Measurements from ENCODE around the gene DACT3.

Gene DACT3

DNA sequence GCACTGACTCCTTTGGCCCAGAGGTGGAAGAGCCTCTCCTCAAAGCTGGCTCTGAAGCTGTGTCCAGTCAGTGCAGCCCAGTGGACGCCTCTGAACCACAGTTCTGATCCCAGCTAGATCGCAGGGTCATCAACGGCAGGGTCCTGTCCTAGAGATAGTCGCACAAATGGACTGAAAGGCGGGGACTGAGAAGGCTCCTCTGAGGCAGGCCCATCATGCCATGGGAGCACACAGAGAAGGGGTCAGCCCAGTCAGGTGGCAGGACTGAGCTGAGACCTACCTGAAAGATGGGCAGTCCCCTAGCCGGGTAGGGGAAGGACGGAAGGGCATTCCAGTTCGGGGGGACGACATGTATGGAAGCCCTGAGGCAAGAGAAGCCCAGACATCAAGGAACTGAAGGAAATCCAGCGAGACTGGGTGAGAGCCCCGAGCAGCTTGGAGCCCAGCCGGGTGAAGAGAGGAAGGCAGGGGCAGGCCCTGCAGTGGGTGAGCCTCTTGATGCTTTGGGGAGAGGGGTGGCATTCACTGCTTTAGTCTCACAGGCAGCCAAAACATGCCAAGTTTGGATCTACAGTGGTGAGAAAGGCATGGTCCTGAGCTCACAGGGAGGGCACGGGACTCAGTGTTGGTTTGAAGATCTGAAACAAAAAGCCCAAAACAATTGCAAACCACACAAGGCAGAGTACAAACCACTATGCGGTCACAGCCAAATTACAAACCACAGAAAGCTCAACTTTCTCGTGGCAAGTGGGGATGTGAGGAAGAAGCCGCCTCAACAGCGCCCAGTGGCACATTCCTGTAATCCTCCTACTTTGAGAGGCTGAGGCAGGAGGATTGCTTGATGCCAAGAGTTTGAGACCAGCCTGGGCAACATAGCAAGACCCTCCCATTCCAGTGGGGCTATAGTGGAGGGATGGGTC, 49.9 kb downstream of the DACT3 start:
- DNase-seq: no peak

DNA sequence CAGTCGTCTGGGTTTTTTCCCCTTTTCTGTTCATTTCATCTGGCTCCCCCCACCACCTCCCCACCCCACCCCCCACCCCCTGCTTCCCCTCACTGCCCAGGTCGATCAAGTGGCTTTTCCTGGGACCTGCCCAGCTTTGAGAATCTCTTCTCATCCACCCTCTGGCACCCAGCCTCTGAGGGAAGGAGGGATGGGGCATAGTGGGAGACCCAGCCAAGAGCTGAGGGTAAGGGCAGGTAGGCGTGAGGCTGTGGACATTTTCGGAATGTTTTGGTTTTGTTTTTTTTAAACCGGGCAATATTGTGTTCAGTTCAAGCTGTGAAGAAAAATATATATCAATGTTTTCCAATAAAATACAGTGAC, 50.6 kb downstream of the DACT3 start:
- no peak for DNase-seq

DNA sequence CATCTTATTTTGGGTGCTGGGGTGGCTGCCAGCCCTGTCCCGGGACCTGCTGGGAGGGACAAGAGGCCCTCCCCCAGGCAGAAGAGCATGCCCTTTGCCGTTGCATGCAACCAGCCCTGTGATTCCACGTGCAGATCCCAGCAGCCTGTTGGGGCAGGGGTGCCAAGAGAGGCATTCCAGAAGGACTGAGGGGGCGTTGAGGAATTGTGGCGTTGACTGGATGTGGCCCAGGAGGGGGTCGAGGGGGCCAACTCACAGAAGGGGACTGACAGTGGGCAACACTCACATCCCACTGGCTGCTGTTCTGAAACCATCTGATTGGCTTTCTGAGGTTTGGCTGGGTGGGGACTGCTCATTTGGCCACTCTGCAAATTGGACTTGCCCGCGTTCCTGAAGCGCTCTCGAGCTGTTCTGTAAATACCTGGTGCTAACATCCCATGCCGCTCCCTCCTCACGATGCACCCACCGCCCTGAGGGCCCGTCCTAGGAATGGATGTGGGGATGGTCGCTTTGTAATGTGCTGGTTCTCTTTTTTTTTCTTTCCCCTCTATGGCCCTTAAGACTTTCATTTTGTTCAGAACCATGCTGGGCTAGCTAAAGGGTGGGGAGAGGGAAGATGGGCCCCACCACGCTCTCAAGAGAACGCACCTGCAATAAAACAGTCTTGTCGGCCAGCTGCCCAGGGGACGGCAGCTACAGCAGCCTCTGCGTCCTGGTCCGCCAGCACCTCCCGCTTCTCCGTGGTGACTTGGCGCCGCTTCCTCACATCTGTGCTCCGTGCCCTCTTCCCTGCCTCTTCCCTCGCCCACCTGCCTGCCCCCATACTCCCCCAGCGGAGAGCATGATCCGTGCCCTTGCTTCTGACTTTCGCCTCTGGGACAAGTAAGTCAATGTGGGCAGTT, 51.2 kb downstream of the DACT3 start:
- DNase-seq: no peak

DNA sequence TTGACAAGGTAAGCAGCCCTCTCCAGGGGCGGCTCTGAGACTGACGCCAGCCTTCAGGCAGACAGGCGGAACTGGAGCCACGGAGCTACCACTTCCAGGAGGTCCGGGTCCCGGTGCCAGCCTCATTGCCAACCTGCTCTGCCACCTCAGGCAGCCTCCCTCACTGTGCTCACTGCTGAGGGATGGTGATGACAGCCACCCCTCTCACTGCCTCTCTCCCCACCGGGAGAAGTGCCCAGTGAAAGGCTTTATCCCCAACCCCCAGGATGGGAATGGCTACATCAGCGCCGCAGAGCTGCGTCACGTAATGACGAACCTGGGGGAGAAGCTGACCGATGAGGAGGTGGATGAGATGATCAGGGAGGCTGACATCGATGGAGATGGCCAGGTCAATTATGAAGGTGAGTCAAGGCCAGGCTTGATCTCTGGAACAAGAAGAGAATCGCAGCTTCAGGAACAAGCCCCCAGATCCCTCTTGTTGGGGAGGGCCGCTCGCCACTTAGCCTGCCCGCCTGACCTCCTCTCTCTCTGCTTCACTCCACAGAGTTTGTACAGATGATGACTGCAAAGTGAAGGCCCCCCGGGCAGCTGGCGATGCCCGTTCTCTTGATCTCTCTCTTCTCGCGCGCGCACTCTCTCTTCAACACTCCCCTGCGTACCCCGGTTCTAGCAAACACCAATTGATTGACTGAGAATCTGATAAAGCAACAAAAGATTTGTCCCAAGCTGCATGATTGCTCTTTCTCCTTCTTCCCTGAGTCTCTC, 52.2 kb downstream of the DACT3 start:
- DNase-seq: no peak

DNA sequence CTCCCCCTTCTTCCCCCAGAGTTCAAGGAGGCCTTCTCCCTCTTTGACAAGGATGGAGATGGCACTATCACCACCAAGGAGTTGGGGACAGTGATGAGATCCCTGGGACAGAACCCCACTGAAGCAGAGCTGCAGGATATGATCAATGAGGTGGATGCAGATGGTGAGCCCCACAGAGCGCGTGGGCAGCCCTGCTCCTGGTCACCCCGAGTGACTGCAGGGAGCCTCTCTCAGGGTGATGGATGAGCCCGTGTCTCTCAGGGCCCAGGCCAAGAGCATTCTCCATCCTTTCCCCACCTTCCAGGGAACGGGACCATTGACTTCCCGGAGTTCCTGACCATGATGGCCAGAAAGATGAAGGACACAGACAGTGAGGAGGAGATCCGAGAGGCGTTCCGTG, 52.8 kb downstream of the DACT3 start:
- no peak for DNase-seq

DNA sequence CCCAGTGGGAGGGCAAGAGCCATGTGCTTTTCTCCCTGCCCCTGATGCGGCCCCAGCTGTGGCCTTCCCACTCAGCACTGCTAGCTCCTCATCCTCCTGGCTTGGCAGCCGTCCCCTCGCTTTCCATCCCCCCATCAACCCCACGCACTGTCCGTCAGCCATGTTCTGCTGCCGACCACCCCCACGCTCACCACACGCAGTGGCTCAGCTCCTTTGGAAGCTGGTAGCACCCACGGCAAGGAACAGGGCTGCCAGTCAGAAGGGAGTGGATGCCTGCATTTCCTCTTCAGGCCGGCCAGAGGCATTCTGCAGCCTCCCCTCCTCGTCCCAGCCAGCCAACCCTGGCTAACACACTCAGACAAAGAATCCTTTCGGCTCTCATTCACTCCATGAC, 53.5 kb downstream of the DACT3 start:
- no peak for DNase-seq

DNA sequence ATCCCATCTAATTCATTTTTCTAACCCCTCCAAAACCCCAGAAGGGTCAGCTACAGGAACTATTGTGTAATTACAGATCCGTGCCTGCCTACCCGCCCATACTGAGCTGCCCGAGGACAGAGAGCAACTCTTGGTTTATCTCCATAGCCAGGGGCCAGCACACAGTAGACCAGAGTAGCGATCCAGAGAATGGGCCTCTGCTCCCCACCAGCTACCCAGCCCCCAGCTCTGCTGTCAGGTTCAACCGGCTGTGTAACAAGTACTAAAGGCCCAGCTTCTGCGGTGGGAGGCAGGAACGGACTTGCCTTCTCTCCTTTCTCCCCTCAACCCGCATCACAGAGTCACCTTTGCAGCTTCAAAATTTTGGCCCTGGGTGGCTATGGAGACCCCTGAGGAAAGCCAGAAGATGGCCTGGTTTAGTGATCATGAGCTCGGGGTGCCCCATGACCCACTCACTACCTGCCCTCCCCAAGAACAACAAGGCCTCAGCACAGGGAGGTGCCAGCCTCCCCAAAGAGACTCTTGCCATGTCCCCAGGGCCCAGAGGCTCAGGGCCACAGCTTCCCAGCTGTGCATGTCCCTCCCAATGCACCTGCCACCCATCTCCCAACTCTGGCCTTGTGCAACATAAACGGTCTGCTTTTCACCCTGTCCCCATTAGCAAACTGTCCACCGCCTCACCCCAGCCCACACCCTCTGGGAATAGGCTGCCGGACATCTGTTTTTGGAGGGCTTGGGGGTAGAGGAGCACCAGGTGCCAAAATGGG, 54.1 kb downstream of the DACT3 start:
- no peak for DNase-seq

DNA sequence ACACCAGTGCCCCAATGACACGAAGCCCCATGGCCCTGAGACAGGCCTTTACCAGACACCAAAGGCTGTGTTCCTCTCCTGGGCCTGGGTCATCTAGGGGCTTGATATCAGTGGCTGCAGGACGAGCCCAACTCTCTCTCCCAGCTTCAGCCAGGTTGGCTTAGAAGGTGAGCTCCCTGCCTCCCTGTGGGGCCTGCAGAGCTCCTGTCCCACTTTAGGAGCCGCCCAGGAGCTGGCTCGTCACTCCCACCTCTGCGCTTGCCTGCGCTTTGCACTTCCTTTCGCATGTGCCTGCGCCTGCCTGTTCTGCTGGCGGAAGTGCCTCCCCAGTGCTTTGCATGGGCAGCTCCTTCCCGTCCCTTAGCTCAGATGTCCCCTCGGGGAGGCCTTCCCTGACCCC, 55.0 kb downstream of the DACT3 start:
- no peak for DNase-seq

DNA sequence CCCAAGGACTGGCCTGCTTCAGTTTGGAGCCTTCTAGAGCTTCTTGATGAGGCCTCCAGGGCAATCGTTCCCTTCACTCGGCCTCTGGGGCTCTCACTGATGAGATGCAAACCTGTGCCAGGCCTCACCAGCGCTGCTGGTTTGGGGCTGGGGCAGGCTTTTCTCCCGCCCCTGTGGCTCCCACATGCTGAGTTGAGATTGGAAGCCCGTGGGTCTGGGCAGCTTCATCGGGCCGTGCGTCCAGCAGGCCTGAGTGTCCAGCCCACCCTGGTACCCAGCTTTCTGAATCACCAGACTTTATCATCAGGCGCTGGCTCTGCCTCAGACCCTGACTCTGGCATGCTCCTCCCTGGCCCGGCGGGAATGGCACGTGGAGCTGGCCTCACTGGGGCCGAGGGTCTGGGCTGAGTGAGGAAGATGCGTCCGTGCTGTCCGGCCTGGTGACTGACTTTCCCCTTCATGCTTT, 55.6 kb downstream of the DACT3 start:
- no peak for DNase-seq

DNA sequence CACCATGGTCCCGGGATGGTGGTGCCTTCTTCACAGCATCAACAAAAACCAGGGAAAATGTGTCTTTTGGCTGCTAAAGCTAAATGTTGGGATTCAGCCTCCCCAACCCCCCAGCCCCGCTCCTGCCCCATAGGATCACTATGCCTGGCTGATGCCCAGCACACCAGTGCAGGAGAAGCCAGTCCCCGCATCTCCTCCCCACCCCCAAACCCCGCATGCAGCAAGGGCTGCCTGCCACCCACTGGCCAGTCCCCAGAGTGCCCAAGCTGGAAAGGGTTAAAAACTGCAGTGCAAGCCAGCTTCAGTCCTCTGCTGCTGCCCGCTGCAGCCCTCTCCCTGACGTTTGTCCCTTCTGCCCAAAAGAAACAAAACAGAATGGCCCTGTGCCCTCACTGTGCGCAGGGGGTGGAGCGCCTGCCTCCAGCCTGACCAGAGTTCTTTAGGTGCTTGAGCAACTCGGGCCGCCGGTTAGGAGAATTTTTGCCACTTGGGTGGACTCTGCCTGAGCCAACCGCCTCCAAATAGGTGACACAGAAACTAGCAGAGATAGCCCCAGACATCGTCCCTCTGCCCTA, 56.1 kb downstream of the DACT3 start:
- DNase-seq: no peak

DNA sequence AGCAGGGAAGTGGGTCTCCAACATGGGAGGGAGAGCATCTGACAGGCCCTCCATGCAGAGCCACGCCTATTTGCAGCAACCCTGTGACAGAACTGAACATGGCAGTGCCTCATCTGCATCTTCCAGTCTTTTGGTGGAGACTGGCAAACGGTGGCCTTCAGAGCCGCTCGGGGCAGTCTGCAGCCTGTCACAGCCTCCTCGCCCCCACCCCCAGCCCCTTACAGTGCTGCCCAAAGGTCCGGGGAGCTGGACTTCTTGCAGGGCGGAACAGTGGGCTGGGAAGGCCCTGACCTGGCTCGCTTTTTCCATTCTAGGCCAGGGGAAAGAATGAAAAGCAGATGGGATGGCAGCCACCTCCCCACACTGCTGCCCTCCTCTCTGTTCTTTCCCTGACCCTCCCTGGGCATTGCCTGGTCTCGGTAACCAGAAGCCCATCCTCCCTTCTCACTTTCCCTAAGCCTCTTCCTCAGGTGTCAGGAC, 57.2 kb downstream of the DACT3 start:
- no peak for DNase-seq

DNA sequence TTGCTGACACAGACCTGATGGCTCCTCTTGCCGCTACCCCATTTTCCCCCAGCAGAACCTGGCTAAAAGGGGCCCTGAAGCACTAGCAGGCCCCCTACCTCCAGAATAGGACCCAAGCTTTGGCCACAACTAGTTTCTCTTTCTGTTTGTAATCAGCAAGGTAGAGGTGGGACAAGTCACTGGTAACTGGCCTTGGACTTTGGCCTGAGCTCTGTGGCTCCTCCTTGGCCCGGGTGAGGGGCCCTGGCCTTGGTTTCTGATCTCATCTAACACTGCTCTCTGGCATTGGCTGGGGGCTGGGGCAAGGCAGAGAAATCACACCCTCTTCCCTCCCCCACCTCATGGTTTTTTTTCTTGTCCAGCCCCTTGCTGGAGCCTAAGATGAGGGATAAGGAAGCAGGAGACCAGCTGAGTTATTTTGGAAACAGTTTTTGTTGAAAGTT, 57.8 kb downstream of the DACT3 start:
- no peak for DNase-seq

DNA sequence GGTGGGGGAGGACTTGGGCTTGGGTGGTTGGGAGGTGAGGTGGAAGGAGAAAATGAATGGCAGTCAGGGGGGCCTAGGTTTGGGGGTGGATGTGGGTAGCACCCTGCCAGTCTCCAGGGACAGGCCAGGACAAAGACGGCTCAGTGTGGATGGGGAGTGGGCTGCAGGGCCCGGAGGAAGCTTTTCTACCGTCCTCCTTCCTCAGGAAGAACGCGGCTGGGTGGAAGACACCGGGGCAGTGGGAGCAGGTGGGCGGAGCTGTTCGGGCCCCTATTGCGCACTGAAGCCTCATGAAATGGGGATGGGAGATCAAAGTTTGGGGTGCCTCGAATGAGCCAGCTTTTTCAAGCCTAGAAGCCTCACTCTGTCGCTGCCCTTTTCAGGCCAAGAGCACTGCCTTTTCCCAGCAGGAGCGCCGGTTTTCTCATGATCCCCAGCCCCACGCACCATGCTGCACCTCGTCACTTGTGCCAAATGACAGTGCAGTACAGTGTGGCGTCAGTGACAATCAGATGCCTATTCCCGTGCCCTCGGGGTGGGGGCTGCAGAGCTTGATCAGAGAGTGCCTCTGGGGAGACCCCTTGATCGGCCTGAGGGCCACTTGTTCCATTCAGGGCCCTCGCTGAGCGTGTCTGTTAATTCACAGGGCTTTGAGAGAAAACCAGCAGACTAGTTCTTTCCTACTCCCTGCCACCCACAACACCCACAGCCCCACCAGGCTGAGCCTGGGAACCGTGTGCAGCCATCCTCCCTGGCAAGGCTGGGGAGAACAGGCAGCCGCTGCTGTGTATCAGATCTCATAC, 58.4 kb downstream of the DACT3 start:
- DNase-seq: no peak

DNA sequence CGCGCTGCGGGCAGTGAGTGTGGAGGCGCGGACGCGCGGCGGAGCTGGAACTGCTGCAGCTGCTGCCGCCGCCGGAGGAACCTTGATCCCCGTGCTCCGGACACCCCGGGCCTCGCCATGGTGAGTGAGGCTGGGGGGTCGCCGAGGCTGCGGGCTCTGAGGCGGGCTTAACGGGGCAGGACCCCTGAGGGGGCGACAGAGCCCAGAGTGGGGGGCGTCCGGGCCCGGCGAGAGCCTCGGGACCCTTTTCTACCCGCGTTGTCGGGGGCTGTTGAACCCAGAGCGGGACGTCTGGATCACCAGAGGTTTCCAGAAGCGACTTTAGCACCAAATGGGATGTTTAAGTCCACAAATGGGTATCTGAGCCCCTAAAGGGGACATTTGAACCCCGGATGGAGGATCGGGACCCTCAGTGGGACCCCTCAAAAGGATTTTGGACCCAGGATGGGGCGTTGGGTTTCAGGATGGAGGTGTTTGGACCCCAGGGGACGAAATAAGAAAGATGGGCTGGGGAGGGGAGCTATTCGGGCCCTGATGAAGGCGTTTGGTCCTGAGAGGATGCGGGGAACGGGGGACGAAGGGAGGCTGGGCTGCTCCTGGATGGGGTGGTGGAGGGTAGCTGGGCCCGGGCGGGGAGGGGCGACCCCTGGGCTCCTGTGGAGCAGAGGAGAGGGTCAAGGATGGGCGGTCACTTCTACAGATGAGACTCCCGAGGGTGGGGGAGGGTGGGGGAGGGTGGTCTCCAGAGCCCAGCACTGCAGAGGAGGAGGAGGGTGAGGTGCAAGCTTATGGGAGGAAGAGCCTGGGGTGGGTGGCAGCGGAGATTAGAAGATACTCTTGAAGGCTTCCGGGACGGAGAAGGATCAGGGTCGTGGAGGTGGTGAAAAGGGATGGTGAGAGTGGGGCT, 59.4 kb downstream of the DACT3 start, which contains the start of gene CALM3:
TSS of gene CALM3 (plus strand) at position 13 of the 907 bp plus-strand sequence. CDS start at position 118, 105 bp downstream.
- no peak for DNase-seq

DNA sequence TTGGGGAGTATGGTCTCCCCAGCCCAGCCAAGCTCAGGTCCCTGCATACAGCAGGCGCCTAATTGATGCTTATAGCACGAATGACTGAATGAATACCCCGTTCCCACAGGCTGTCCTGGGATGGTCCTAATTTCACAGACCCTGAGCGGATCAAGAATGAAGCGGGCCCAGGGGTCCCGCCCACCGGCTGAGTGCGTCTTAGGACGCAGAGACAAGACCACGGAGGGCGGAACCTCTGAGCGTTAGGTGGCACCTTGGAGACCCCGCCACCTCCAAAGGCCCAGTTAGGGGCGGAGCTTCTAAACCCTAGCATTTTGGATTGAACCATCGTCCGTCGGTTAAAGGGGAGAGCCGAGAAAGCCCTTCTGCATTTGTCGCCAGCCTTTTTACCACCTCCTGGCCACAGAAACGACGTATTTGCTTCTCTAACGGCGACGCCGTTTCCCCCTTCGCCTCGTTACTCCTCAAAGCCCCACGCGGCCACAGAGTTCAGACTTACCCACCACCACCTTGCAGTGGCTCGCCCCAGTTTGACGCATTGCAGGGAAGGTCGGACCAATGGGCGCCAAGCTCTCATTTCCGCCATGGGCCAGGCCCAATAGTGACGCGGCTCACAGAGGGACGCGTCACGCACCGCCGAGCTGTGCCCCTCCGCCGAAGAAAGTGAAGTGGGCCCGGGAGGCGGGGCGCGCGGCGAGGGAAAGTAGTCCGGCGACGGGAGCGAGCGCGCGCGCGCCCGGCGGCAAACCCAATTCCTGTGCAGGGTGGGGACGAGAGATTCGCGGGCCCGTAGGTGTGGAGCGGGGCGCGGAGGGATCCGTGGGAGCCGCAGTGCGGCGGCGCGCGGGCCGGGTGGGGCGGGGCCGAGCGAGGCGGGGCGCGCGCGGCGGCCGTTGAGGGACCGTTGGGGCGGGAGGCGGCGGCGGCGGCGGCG, 60.3 kb downstream of the DACT3 start:
- DNase-seq: peak; percentile 90

DNA sequence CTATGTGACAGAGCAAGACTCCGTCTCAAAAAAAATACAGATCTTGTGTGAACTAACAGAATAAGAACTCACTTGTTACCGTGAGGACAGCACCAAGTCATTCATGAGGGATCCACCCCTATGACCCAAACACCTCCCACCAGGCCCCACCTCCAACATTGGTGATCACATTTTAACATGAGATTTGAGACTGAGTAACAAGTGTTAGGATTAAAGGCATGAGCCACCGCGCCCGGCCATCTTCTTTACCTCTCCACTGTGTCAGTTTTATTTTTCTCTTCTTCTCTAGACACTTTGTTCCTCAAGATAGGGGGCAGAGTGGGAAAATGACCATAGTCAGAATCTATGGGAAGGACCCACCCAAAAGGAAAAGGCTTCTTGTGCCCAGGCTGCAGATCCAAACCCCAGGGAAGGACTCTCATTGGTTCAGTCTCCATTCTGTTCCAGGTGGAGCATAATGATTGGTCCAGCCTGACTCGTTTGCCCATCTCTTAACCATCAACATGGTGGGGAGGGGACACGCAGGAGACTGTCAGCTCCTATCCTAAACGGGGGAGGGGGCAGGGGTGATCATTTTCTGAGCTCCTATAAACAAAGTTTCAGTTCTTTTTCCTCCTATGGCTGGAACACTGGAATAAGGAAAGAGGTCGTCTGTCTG, 61.1 kb downstream of the DACT3 start:
- no peak for DNase-seq

DNA sequence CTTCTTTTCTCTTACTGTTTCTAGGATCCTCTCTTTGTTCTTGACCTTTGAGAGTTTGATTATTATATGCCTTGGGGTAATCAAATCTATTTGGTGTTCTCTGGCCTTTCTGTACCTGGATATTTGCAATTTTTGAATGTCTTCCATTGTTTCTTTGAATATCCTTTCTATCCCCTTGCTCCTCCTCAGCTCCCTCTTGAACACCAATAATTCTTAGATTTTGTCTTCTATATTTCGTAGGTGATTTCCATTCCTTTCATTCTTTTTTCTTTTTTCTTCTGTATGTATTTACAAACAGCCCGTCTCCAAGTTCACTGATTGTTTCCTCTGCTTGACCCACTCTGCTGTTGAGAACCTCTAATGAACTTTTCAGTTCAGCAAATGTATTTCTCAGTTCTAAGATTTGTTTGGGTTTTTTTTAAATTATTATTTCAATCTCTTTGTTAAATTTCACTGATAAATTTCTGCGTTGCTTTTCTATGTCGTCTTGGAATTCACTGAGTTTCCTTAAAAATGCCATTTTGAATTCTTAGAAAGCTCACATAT, 62.5 kb downstream of the DACT3 start:
- no peak for DNase-seq

Data from DMS79 (cell line).